Measurements from ENCODE around the gene HSPBP1.

GRCh38 chr19:55276720-55277430 is 3.0 kb downstream of the HSPBP1 start:
- TF ChIP-seq POLR2AphosphoS5 (IDR thresholded peaks at IDR 0.05; ENCODE audit: low read depth, low read length) (no peak), REST (IDR thresholded peaks at IDR 0.05; ENCODE audit: insufficient read depth in 1 of 2, low read depth in 2 of 2, low read length in 2 of 2) (no peak)
